Measurements from ENCODE around the gene KCNK4.
"Not testable (repeated sequence)": the region's sequence is repeated elsewhere in the genome, so short reads cannot be mapped to it uniquely, and the experiment has no call there.

KCNK4 gene

DNA sequence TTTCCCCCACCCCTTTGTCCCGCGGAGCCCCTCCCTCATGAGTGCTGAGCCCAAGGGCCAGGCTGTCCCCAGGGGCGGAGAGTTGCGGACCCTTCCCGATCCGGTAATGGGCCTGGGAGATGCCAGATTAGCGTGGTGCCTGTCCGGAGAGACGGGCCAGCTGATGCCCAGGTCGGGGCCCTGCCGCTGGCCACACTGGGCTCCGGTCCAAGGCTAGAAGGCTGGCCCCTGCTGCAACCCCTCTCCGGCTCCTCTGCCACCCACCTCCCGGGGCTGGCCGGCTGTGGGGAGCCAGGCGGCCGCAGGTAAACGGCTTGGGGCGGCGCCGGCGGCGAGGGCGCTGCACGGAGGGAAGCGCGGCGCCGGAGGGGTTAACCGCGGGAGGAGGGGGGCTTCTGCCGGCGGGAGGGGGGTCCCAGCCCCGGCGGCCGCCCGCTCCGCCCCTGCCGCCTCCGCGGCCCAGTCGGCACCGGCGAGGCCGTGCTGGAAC, at the start of gene KCNK4:
Gene KCNK4, plus strand, starts transcription at position 41 of the 490 bp plus-strand sequence. CDS start 1,717 bp downstream, outside the sequence.
- in situ Hi-C loops (cut with MboI; ENCODE audit: low sequenced_read_pairs), result no loop called here

GRCh38 chr11:64241491-64242374, 49.4 kb upstream of the KCNK4 start:
- in situ Hi-C loops (cut with MboI; ENCODE audit: low sequenced_read_pairs), result no loop called here

DNA sequence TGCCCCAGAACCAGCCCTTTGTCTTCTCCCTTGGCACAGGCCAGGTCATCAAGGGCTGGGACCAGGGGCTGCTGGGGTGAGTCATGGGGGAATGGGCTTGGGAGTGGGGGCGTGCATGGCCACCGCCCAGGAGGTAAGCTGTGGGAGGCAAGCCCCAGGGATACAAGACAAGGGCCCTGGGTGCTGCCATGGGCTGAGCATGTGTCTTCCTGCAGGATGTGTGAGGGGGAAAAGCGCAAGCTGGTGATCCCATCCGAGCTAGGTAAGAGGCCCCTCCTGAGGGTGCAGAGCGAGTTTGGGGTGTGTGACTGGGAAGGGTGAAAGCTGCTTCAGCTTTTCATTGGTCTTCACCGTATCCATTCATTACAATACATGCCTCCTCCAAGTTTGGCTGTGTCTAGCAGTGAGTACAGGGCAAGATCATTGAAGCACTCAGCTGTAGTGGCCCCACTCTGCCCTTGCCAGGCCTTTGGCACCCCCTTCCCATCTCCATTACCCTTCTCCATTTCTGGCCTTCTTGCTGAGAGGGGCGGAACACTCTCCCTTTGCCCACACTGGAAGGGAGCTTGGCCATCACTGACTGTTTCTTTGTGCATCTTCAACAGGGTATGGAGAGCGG, 47.8 kb upstream of the KCNK4 start:
- in situ Hi-C loops (cut with MboI; ENCODE audit: low sequenced_read_pairs), result no loop called here

- in situ Hi-C loops (cut with MboI; ENCODE audit: low sequenced_read_pairs), result no loop called here
These were observed 47.0 kb upstream of the KCNK4 start for GRCh38 chr11:64244107-64244506.

DNA sequence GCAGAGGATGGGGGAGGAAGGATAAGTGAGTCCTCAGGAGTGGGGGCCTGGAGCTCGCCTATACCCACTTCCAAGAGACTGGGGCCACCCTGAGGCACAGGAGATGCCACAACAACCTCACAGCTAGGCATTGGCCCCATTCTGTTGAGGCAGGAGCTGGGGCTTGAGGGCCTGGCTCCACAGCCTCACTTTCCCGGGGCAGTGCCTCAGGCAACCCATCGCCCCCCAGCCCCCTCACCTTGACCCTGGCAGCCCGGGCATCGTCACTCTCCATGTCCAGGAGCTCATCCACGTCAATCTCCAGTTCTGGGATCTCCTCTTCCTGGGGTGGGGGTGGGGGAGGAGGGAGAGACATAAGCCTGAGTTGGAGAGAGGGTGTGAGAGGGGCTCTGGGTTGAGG, 46.1 kb upstream of the KCNK4 start:
- in situ Hi-C loops (cut with MboI; ENCODE audit: low sequenced_read_pairs), result no loop called here

GRCh38 chr11:64245401-64245796, 45.7 kb upstream of the KCNK4 start:
- in situ Hi-C loops (cut with MboI; ENCODE audit: low sequenced_read_pairs), result no loop called here

DNA sequence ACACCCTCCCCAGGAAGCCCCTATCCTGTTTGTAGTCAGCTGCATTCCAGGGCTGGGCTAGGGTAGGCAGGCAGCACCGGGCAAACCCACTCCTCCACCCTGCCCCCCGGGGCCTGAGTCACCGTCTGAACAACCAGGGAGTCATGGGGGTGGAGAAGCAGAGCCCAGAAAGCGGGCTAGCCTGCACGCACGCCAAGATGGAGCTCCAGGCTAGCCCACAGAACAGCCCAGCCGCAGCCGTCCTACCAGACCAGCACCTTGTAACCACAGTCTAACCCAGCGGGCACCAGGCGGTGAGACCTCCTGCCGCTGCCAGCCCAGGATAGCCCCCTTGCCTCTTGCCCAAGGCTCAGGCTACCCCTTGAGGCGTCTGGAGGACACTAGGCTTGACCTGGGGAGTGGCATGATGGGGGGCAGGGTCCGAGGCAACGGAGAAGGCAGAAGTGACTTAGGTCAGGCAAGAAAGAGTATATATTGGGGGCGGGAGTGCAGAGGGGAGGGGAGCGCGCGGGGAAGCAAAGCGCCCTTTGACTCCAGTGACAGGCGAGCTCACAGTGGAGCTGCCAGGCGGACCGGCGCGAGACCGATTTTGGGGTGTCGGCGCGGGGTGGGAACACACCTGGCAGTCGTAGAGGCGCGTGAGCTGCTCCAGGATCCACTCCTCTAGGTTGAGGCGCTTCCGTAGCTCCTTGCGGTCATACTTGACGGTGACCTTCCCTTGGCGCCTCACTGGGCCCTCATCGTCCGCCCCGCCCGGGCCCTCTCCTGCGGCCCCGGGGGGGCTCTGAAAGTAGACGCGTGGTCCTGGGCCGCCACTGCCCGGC, 45.1 kb upstream of the KCNK4 start:
- in situ Hi-C loops (cut with MboI; ENCODE audit: low sequenced_read_pairs), result no loop called here

GRCh38 chr11:64246621-64246870, 44.6 kb upstream of the KCNK4 start:
- in situ Hi-C loops (cut with MboI; ENCODE audit: low sequenced_read_pairs), result not testable (repeated sequence)

DNA sequence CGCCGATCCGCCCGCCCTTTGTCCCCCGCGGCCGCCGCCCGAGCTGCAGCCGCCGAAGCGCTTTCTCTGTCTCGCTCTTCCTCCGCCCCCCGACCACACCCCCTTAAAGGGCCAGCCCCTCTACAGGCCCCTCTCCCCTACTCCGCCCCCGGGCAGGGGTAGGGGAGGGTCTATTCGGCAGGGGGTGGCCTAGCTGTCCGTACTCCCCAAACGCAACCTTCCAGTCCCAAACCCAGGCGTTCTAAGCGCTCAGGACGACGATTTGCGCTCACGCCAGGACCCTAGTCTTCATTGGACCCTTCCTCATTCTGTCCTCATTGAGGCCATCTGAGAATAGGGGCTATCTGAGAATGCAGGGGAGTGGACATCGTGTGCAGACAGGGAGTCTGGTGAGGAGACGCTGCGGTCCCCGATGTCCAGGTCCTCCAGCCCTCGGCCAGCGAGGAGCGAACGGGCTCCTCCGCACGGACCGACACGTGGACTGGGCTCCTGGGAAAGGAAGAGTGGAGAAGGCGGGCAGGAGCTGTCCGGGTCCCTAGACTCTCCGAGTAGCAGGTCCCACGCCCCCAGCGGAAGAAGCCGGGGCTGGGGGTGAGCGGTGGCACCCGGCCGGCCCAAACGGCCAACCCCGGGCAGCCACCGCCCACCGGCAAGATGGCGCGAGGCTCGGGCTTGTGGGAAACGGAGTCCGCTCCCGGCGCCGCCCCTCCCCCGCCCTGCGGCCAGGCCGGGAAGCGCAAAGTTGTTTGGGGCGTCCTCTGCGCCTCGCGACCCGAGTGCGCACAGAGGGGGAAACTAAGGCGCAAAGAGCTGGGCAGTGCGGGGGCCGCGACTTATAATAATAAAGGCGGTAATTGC, 44.0 kb upstream of the KCNK4 start, which contains the start of gene PPP1R14B:
Gene PPP1R14B, minus strand, starts transcription at position 73 of the 858 bp plus-strand sequence. CDS start 270 bp downstream, outside the sequence.
- in situ Hi-C loops (cut with MboI; ENCODE audit: low sequenced_read_pairs), result no loop called here

DNA sequence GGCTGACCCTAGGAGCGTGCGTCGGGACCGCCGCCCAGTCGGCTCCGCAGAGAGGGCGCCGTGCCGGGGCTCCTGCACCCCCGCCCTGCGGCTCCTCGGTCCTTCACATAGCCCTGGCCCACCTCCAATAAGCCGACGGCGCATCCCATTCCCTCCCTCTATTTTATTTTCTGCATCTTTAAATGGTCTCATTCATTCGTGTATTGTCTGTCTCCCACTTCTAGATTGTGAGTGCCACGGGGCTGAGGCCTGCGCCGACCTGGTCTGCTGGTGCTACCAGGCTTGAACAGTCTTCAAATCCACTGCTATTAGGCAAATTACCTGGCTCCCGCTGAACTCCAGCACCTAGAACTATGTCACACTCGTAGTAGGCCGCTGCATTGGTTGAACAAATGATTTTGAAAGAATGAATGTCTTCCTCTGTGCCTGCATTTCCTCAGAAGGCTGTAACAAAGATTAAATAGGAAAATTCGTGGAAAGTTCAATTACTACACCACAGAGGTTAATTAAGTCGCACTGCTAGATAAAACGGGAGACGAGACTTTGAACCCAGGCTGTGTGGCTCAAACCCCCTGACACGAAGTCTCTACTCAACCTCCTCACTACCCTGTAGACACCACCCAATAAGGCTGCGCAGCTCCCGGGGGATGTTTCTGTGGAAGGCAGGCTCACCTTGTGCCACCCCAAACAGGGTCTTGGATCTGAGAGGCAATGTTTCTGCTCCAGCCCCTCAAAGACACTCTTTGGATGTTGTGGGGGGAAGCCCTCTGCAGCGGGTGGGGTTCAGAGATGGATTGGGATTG, 43.2 kb upstream of the KCNK4 start:
- in situ Hi-C loops (cut with MboI; ENCODE audit: low sequenced_read_pairs), result no loop called here

DNA sequence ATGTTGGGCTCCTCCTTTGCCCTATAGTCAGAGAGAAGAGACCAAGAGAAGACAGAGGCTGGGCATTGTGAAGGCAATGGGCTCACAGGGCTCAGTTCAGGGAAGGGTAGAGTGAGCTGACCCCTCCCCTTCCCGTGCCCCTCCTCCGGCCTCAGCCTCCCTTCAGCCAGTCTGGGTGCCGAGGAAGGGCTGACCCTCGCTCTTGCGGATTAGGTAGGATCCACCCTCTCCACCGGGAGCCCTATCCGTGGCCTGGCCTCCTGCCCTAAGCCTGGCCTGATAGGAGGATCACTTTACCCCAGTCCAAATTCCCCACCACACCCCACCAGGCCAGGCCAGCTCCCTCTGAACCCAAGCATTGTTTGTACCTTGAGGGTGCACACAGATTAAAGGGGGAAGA, 42.5 kb upstream of the KCNK4 start:
- in situ Hi-C loops (cut with MboI; ENCODE audit: low sequenced_read_pairs), result no loop called here

DNA sequence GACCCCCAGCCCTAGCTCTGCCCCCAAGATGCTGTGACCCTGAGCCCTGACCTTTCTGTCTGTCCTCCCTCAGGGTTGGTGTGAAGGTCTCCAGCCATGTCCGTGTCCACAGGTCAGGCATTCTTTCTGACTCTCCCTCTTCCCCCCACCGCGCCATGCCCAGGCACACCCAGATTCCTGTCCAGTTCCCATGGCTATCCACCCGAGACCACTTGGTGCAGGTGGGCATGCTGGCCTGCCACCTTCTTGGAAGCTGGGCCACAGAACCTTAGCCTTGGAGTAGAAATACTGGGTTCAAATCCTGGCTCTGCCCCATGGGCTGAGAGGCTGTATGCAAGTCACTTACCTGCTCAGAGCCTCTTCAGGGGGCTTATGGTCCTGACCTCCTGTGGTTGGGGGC, 42.1 kb upstream of the KCNK4 start:
- in situ Hi-C loops (cut with MboI; ENCODE audit: low sequenced_read_pairs), result no loop called here

DNA sequence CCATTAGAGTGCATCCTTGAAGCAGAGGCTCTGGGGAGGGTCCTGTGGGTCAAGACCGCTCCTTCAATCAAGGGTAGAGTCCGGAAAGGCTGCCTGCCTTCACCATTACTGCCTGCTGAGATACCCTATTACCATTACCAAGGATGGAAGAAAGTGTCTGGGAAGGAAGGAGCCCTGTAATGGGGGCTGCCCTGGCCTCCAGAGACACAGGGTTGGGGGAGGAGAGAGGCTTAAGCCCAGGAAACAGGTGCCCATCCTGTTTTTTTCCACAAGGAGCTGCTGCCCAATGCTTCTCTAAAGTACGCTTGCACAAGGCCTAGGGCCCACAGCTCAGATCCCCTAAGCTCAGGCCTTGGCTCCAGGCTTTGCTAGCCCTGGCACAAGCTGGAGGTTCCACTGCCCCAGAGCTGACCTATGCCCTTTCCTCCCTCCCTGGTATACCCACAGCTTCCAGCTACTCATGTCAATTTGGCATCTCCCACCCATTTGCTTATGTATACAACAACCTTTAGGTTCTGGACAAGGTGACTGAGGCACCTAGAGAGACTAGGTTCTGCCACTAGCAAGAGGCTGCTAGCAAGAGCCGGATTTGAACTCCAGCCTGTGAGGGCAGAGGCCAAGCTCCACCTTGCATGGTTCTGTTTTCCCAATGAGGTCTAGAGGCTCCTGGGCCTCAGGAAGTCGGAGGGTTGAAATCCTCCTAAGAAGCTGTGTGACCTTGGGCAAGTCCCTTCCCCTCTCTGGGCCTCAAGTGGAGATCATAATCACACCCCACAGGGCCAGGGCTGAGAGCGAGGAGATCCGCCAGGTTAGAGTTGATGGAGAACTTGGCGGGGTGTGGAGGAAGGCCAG, 41.3 kb upstream of the KCNK4 start:
- in situ Hi-C loops (cut with MboI; ENCODE audit: low sequenced_read_pairs), result no loop called here

DNA sequence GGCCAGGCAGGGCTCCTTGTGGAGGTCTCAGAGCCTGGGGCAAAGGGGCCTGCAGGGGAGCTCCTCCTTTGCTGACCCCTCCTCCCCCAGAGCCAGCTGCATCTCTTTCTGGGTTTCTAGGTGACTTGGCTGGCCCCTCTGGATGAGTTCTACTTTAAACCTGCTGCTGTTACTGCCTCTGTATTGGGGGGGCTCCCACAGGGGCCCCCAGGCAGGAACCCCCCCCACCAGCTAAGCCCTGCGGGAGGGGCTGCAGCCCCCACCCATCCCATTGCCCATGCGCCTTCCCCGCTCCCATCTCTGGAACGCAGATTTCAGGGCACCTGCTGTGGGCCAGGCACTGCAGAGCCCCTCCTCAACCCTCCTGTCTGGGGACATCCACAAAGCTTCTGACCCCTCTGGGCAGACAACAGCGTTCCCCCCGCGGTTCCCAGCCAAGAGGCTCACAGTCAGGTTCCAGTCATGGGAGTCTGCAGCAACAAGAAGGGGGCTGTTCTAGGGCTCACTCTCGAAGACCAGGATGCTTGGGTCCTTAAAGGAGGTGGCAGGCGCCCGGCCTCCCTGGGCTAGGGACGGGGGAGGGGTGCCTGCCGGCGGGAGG, 40.6 kb upstream of the KCNK4 start:
- in situ Hi-C loops (cut with MboI; ENCODE audit: low sequenced_read_pairs), result no loop called here

GRCh38 chr11:64251016-64251752, 39.9 kb upstream of the KCNK4 start, which contains the start of gene PLCB3:
Gene PLCB3 (plus strand): TSS chr11:64251530. CDS start chr11:64251650, 120 bp downstream.
- in situ Hi-C loops (cut with MboI; ENCODE audit: low sequenced_read_pairs), result no loop called here

- in situ Hi-C loops (cut with MboI; ENCODE audit: low sequenced_read_pairs), result no loop called here
These were observed 39.4 kb upstream of the KCNK4 start for GRCh38 chr11:64251753-64252002.

- in situ Hi-C loops (cut with MboI; ENCODE audit: low sequenced_read_pairs), result no loop called here
These were observed 38.9 kb upstream of the KCNK4 start for GRCh38 chr11:64252003-64252872.

All from hTERT RPE-1 (cell line).